Panc1 (cell line): ENCODE data around the gene KIF4A. TPM values are rescaled to one million over a fixed set of nuclear protein-coding genes. Genes with fewer than 3 reads are reported as not detected.

Source experiments
- ATAC-seq: fragments of 200-7000 bp; cut with Tn5 transposase; 2 replicates; pipeline ENCODE4 v1.9.1; 2020; ENCODE audit warnings: mild to moderate bottlenecking, moderate library complexity
- BruUV-seq: library from RNA; stranded (reverse); fragments of 400-500 nt; replicated peaks from 2 replicates; lab custom pipeline; 2021; lab: Mats Ljungman, UMichigan
- CTCF ChIA-PET: fragments of 300-600 bp; sonication (Branson Sonifier 250); formaldehyde crosslinking; loops from one replicate; lab custom pipeline; 2022; ENCODE audit warnings: antibody characterized with exemption; lab: Charles Lee
- POLR2A ChIA-PET: fragments of 300-600 bp; sonication (Branson Sonifier 250); formaldehyde crosslinking; loops from one replicate; lab custom pipeline; 2022; ENCODE audit warnings: antibody characterized with exemption; lab: Charles Lee
- DNase-seq: peaks from one replicate; pipeline ENCODE4 v3.0.0-alpha.2; 2010; ENCODE audit warnings: low read depth, low spot score
- H3K27ac ChIP-seq: 2 replicates; pipeline ENCODE4 v1.5.1; 2011; ENCODE audit warnings: mild to moderate bottlenecking, low read length, inconsistent platforms
- H3K27me3 ChIP-seq: fragments of 200-500 bp; sonication (Bioruptor generic); 2 replicates; pipeline ENCODE4 v1.6.0; 2014; ENCODE audit warnings: low read length, inconsistent platforms; ENCODE audit not compliant: control insufficient read depth, insufficient read depth
- H3K36me3 ChIP-seq: fragments of 200-500 bp; sonication (Bioruptor generic); 2 replicates; pipeline ENCODE4 v1.5.1; 2014; ENCODE audit warnings: inconsistent platforms, mild to moderate bottlenecking, low read length, moderate library complexity; ENCODE audit not compliant: control insufficient read depth, insufficient read depth
- H3K4me1 ChIP-seq: 2 replicates; pipeline ENCODE4 v1.5.1; 2011; ENCODE audit warnings: inconsistent platforms, mild to moderate bottlenecking, low read length, moderate library complexity; ENCODE audit not compliant: control insufficient read depth, insufficient read depth
- H3K4me3 ChIP-seq, 2 experiments: 2 replicates each; pipeline ENCODE4 v1.5.1; 2011 to 2012; ENCODE audit warnings: low read depth in 2 of 2, low read length in 2 of 2, mild to moderate bottlenecking in 2 of 2, inconsistent platforms in 1 of 2, moderate library complexity in 1 of 2
- H3K9me3 ChIP-seq: fragments of 200-500 bp; sonication (Bioruptor generic); 2 replicates; pipeline ENCODE4 v1.5.1; 2014; ENCODE audit warnings: low read depth, mild to moderate bottlenecking, inconsistent platforms, low read length, moderate library complexity; ENCODE audit not compliant: control insufficient read depth, insufficient read depth
- CTCF ChIP-seq: fragments of 450-650 bp; IDR thresholded peaks from 2 replicates; pipeline ENCODE4 v1.5.1; 2017; ENCODE audit warnings: mild to moderate bottlenecking
- POLR2AphosphoS5 ChIP-seq: IDR thresholded peaks from 2 replicates; pipeline ENCODE4 v1.6.1; 2012; ENCODE audit warnings: mild to moderate bottlenecking, low read depth, low read length, moderate library complexity
- REST ChIP-seq, 2 experiments: IDR thresholded peaks; 2 replicates each; pipeline ENCODE4 v1.6.1; 2011 to 2012; ENCODE audit warnings: low read depth in 2 of 2, control low read depth in 1 of 2, low read length in 1 of 2, mild to moderate bottlenecking in 1 of 2, moderate library complexity in 1 of 2; ENCODE audit not compliant: insufficient read depth in 1 of 2
- SIN3A ChIP-seq: IDR thresholded peaks from 2 replicates; pipeline ENCODE4 v1.6.1; 2012; ENCODE audit warnings: low read depth, mild to moderate bottlenecking, low read length, moderate library complexity, borderline replicate concordance; ENCODE audit not compliant: insufficient read depth
- TCF7L2 ChIP-seq: IDR thresholded peaks from 2 replicates; pipeline ENCODE4 v1.6.1; 2011; ENCODE audit warnings: mild to moderate bottlenecking, low read depth, low read length, inconsistent platforms
- in situ Hi-C: cut with HindIII; loops from 2 replicates; pipeline ENCODE4 v1.10.0; 2016; ENCODE audit warnings: low sequenced_read_pairs, low pct_unique_long_range_greater_than_20kb
- intact Hi-C: fragments of 100-400 bp; cut with micrococcal nuclease; formaldehyde crosslinking; loops from one replicate; pipeline ENCODE4 v1.10.0; 2022; ENCODE audit not compliant: unreplicated experiment
- total RNA-seq: library from RNA; stranded (reverse); gene quantifications from one replicate; pipeline ENCODE4 v1.2.1, GENCODE V29; 2021; ENCODE audit not compliant: unreplicated experiment

KIF4A gene
- total RNA-seq, 1 experiment from 2014 or later, result 62.6 TPM

GRCh38 chrX:70279081-70279480 lies 10.8 kb upstream of the KIF4A start:
- ATAC-seq (no peak), DNase-seq (no peak)
- intact Hi-C loops, result no loop called here
- TF ChIP-seq REST (IDR thresholded peaks at IDR 0.05; ENCODE audit: insufficient read depth in 1 of 2, low read depth in 2 of 2, low read length in 1 of 2) (no peak), TCF7L2 (no peak), POLR2AphosphoS5 (no peak), CTCF (no peak), SIN3A (no peak)
- ChIA-PET POLR2A (no interaction called here), CTCF (no interaction called here)
- H3K27ac ChIP-seq, result no peak overlapping the region
- no peaks in the 10 kb centered on the region for H3K9me3 ChIP-seq
- H3K4me1 ChIP-seq, result no peaks in the 10 kb centered on the region
- BruUV-seq, result no TSS peak
- in situ Hi-C loops, result no loop called here
- no peaks in the 10 kb centered on the region for H3K27me3 ChIP-seq
- no peak overlapping the region for H3K4me3 ChIP-seq
- H3K36me3 ChIP-seq, result no peaks in the 10 kb centered on the region

GRCh38 chrX:70280573-70280972 lies 9.3 kb upstream of the KIF4A start:
- ATAC-seq (no peak), DNase-seq (no peak)
- Histone ChIP-seq H3K27ac (no peak overlapping the region), H3K4me3 (no peak overlapping the region), H3K9me3 (no peaks in the 10 kb centered on the region), H3K4me1 (no peaks in the 10 kb centered on the region), H3K27me3 (no peaks in the 10 kb centered on the region), H3K36me3 (no peaks in the 10 kb centered on the region)
- BruUV-seq, result no TSS peak
- ChIA-PET POLR2A (no interaction called here), CTCF (no interaction called here)
- intact Hi-C loops, result no loop called here
- in situ Hi-C loops, result no loop called here
- TF ChIP-seq CTCF (no peak), REST (IDR thresholded peaks at IDR 0.05; ENCODE audit: insufficient read depth in 1 of 2, low read depth in 2 of 2, low read length in 1 of 2) (peak; percentile 29 to 51; a peak in 1 of 4 replicates)
